HPDE6-E6E7 (cell line): ENCODE results near the gene ASAP2.
"Not testable (repeated sequence)": the region's sequence is repeated elsewhere in the genome, so short reads cannot be mapped to it uniquely, and the experiment has no call there.

Experiments used
- DNase-seq: peaks from one replicate; pipeline ENCODE4 v3.0.0; 2011; ENCODE audit warnings: missing footprints; ENCODE audit errors: extremely low spot score

ASAP2 gene

GRCh38 chr2:9211496-9211895 is 4.9 kb downstream of the ASAP2 start:
- no peak for DNase-seq

GRCh38 chr2:9212010-9212635 is 5.5 kb downstream of the ASAP2 start:
- DNase-seq = no peak

DNA sequence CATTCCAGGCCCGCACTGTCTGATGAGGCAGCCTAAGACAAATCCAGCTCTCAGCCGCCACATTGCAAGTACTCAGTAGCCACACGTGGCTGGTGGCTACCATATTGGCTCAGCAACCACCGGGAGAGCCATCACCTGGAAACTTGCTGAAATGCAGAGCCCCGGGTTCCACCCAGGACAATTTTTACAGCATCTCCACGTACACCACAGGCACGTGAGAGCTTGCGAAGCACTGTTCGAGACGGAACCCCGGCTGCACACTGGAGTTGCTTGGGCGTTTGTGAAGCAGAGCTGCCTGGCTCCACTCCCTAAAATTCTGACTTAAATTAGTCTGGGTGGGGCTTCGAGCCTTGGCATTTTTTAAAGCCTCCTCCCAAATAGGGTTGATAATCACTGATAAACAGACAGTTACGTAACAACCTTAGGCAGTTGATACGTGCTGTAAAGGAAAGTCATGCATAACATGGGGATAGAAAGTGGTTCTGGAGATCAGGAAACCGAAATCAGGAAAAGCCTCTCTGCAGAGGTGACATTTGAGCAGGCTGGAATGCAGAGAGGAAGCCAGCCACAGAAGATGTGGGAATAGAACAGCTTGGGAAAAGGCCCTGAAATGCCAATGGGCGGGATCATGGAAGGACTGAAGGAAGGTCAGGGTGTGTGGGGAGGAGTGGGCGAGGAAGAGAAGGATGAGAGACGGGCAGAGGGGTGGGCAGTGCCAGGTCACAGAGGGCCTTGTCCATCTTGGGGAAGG is 6.2 kb downstream of the ASAP2 start:
- DNase-seq = no peak

- no peak for DNase-seq
Observed at GRCh38 chr2:9213477-9214051, 7.0 kb downstream of the ASAP2 start.

DNA sequence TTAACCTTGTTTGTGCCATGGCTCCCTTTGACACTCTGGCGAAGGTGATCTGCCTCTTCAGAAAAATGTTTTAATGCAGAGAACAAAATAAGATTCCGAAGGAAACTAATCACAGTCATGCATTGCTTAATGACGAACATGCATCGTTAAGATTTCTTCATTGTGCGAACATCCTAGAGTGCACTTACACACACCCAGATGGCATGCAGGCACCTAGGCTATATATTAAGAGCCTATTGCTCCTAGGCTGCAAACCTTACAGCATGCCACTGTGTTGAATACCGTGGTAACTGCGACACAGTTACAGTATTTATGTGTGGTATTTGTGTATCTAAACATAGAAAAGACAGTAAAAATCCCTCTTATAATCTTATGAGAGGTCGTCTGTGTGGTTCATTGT is 8.3 kb downstream of the ASAP2 start:
- DNase-seq = no peak

GRCh38 chr2:9215680-9216079 is 9.1 kb downstream of the ASAP2 start:
- DNase-seq = no peak

DNA sequence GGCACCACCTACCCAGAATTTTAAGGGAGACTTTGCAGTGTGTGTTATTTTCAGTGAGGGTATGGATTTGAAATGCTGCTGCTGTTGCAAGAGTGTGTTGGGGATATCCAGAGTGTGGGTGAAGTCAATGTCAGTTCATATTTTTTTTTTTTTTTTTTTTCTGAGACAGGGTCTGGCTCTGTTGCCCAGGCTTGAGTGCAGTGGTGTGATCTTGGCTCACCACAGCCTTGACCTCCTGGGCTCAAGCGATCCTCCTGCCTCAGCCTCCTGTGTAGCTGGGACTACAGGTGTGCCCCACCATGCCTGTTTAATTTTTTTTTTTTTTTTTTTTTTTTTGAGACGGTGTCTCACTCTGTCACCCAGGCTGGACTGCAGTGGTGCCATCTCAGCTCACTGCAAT is 9.5 kb downstream of the ASAP2 start:
- DNase-seq = not testable (repeated sequence)

GRCh38 chr2:9217838-9218770 is 11.5 kb downstream of the ASAP2 start:
- DNase-seq = no peak

GRCh38 chr2:9219027-9219445 is 12.4 kb downstream of the ASAP2 start:
- DNase-seq = no peak

- no peak for DNase-seq
Observed at GRCh38 chr2:9220201-9220600, 13.6 kb downstream of the ASAP2 start.

DNA sequence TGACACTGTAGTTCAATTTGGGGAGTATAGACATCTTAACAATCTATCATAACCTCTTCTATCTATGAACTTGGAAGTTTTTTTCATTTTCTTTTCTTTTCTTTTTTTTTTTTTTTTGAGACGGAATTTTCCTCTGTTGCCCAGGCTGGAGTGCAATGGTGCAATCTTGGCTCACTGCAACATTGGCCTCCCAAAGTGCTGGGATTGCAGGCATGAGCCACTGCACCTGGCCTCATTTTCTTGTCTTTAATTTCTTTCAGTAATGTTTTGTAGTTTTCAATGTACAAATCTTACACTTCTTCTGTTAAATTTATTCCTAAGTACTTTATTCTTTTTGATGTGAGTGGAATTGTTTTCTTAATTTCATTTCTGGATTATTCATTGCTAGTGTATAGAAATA is 14.6 kb downstream of the ASAP2 start:
- no peak for DNase-seq

- no peak for DNase-seq
Observed at GRCh38 chr2:9222239-9222892, 15.8 kb downstream of the ASAP2 start.

GRCh38 chr2:9222893-9223287 is 16.3 kb downstream of the ASAP2 start:
- DNase-seq = no peak

- DNase-seq = no peak
Observed at GRCh38 chr2:9225806-9226205, 19.2 kb downstream of the ASAP2 start.

- no peak for DNase-seq
Observed at GRCh38 chr2:9226458-9227380, 20.1 kb downstream of the ASAP2 start.

DNA sequence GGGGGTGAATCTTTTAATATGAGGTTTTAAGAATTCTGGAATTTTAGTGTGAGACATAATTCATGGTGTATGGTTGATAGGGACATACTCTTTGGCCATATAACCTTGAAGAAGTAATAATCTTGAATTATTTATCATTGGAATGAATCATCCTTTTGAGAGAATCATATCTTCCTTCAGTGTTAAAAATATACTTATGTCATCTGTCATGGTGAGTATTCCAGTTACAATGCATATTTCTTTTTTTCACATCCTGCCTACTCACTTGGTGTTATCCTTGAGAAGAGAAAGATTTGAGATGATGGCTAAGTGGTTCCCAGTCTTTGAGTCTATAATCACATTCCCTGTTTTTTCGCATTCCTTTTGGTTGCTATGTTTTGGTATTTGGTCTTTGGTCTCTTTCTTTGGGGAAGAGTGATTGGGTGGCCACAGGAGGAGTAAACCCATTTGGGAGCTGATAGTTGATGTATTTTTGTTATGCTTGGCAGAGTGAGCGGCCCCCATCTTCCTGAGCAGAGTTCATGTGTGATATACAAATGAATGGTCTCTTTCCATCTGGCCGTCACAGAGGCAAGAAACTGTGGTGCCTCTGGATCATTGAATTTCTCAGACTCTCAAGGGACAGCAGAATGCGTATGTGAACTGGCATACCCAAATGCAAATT is 21.6 kb downstream of the ASAP2 start:
- DNase-seq = no peak

DNA sequence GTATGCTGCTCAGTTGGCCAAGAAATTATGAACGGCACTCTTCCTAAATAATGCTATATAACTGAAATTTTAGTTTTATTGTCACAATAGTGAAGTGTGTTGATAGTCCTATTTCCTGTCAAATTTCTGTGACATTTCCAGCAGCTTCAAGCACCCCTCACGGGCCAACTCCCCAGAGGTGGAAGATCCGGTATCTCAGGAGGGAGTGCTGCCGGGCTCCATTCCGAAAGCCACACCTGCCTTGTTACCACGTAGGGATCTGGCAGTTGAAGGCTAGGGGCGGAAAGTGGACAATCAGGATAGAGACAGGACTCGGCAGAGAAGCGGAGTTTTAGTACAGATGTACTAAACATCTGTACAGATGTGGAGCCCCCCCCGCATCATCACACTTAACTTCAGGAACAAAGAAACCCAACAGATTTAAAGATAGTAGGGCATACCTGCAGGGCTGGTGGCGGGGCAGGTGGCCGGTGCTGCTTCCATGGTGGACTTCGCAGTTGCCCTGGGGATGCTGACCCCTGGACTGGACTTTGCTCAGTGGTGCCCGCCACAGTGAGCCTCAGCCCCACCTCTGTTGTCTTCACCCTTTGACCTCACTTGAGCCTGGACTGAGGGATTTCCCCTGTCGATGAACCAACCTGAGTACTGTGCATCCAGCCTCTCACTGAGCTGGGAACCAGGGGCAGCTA is 22.3 kb downstream of the ASAP2 start:
- no peak for DNase-seq

- DNase-seq = no peak
Observed at GRCh38 chr2:9229470-9229820, 22.8 kb downstream of the ASAP2 start.

DNA sequence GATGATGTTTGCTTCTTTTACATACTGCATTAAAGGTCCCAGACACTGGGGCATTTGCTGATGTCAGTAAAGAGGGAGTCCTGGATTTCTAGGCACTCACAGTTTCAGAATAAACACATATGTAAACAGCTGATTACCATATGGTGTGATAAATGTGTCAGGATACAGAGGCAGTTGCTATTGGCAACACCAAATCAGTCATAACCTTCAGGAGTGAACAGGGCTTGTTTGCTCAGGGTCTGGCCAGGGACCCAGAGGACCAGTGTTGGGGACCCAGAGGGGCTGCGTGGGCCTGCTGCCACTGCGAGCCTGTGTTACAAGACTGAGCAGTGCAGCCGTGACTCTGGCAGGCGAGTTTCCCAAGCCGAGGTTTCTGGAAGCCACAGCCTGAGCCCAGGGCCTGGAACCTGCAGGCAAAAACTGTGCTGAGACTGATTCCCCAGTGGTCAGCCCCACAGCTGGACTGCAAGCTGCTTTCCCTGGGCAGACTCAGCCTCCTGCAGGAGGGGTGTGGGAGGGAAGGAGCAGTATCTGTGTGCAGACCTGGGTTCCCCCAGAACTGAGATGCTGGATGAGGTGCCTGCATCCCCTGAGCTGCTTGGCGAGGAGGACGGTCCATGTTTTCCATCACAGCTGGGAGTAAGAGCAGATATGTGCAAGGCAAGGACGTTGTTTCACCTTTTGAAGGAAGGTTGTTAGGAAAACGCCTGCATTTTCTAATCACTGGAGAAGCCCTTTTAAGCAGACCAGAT is 23.6 kb downstream of the ASAP2 start:
- DNase-seq = no peak
